OCI-LY7 (cell line): ENCODE data around the gene MAPK8IP3. TPM values are rescaled to one million over a fixed set of nuclear protein-coding genes. Genes with fewer than 3 reads are reported as not detected.
A peak's percentile ranks its signal among the peaks of the same experiment; 100 is the strongest.

Experiments
- BruUV-seq: library from RNA; stranded (reverse); fragments of 400-500 nt; replicated peaks from 2 replicates; lab custom pipeline; 2021; lab: Mats Ljungman, UMichigan
- CTCF ChIA-PET: fragments of 300-600 bp; sonication (Branson Sonifier 250); formaldehyde crosslinking; loops from one replicate; lab custom pipeline; 2022; ENCODE audit warnings: antibody characterized with exemption; ENCODE audit not compliant: unreplicated experiment; lab: Charles Lee
- POLR2A ChIA-PET: fragments of 300-600 bp; sonication (Branson Sonifier 250); formaldehyde crosslinking; loops from one replicate; lab custom pipeline; 2022; ENCODE audit warnings: antibody characterized with exemption; lab: Charles Lee
- DNase-seq: peaks from one replicate; pipeline ENCODE4 v3.0.0-alpha.2; 2015; ENCODE audit warnings: low spot score
- H2AFZ ChIP-seq: fragments of 200-600 bp; sonication (generic), shearing (Covaris generic); 2 replicates; pipeline ENCODE4 v1.6.1; 2014; ENCODE audit warnings: mild to moderate bottlenecking, antibody characterized with exemption, low read length, moderate library complexity
- H3K27ac ChIP-seq: fragments of 200-600 bp; sonication (generic); 2 replicates; pipeline ENCODE4 v1.5.1; 2014; ENCODE audit warnings: mixed run types, low read depth, mild to moderate bottlenecking, moderate library complexity, low read length, inconsistent platforms; ENCODE audit not compliant: poor library complexity, severe bottlenecking
- H3K36me3 ChIP-seq: fragments of 200-600 bp; sonication (generic); 2 replicates; pipeline ENCODE4 v1.6.1; 2014; ENCODE audit warnings: mild to moderate bottlenecking, antibody characterized with exemption, low read length, moderate library complexity, mixed read lengths; ENCODE audit not compliant: insufficient read depth
- H3K4me1 ChIP-seq: fragments of 200-600 bp; sonication (generic); 2 replicates; pipeline ENCODE4 v1.5.1; 2014; ENCODE audit warnings: mild to moderate bottlenecking, low read length; ENCODE audit not compliant: insufficient read depth, poor library complexity, severe bottlenecking
- H3K4me2 ChIP-seq: fragments of 200-600 bp; sonication (generic); 2 replicates; pipeline ENCODE4 v1.6.1; 2014; ENCODE audit warnings: mild to moderate bottlenecking, low read length
- H3K4me3 ChIP-seq: fragments of 200-600 bp; sonication (generic); 2 replicates; pipeline ENCODE4 v1.5.1; 2014; ENCODE audit warnings: mild to moderate bottlenecking, low read depth, low read length; ENCODE audit not compliant: poor library complexity, severe bottlenecking
- H3K79me2 ChIP-seq: fragments of 200-600 bp; sonication (generic); 2 replicates; pipeline ENCODE4 v1.6.1; 2016; ENCODE audit warnings: low read depth, mild to moderate bottlenecking, low read length, moderate library complexity, mixed read lengths; ENCODE audit not compliant: insufficient read depth
- H3K9me2 ChIP-seq: fragments of 200-600 bp; sonication (generic); 2 replicates; pipeline ENCODE4 v1.6.1; 2016; ENCODE audit warnings: mild to moderate bottlenecking, low read length, mixed read lengths; ENCODE audit not compliant: insufficient read depth
- H3K9me3 ChIP-seq: fragments of 200-600 bp; sonication (generic); 2 replicates; pipeline ENCODE4 v1.6.1; 2014; ENCODE audit warnings: mild to moderate bottlenecking, mixed run types, low read length, mixed read lengths
- H4K20me1 ChIP-seq: fragments of 200-600 bp; sonication (generic); 2 replicates; pipeline ENCODE4 v1.6.1; 2014; ENCODE audit warnings: mild to moderate bottlenecking, antibody characterized with exemption, low read length, moderate library complexity, mixed read lengths; ENCODE audit not compliant: insufficient read depth
- EZH2phosphoT487 ChIP-seq: fragments of 200-600 bp; sonication (generic); IDR thresholded peaks from 2 replicates; pipeline ENCODE4 v1.6.1; 2018; ENCODE audit warnings: low read depth, borderline replicate concordance, mild to moderate bottlenecking, mixed run types, antibody characterized with exemption, low read length, moderate library complexity, mixed read lengths
- intact Hi-C: fragments of 100-400 bp; cut with micrococcal nuclease; formaldehyde crosslinking; loops from one replicate; pipeline ENCODE4 v1.10.0; 2022; ENCODE audit not compliant: unreplicated experiment
- total RNA-seq, 2 experiments: library from RNA; depleted of rRNA in 1 of 2; stranded (reverse); fragments of >200 nt in 1 of 2; shearing (Covaris generic) in 1 of 2; gene quantifications; 2 replicates each; pipeline ENCODE4 v1.2.3, GENCODE V29; 2014 to 2022
- TF ChIP-seq, protein P1 (sequence below): fragments of 200-600 bp; sonication (generic); conservative IDR thresholded peaks from 2 replicates; pipeline ENCODE4 v1.5.1; 2014; ENCODE audit warnings: mild to moderate bottlenecking, antibody characterized with exemption, low read length, moderate library complexity, mixed read lengths

MAPK8IP3 gene
- total RNA-seq, 2 experiments from 2014 or later = 114 to 130 TPM

DNA sequence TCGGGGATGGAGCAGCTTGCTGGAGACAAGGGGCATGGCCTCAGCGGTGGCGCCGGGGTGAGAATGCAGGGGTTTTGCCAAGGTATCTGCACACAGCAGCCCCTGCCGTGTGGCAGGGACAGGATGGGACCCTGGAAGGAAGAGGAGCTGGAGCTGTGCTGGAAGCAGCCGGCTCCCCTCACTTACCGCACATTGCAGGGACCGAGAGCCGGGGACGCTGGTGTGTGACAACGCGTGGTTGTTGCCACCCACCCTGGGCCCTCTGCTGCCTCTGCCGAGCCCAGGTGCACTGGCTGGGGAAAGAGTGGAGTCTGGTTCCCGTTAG lies 79.8 kb downstream of the MAPK8IP3 start:
- no peak for DNase-seq
- H3K4me3 ChIP-seq = no peak overlapping the region
- TF ChIP-seq, protein P1, sequence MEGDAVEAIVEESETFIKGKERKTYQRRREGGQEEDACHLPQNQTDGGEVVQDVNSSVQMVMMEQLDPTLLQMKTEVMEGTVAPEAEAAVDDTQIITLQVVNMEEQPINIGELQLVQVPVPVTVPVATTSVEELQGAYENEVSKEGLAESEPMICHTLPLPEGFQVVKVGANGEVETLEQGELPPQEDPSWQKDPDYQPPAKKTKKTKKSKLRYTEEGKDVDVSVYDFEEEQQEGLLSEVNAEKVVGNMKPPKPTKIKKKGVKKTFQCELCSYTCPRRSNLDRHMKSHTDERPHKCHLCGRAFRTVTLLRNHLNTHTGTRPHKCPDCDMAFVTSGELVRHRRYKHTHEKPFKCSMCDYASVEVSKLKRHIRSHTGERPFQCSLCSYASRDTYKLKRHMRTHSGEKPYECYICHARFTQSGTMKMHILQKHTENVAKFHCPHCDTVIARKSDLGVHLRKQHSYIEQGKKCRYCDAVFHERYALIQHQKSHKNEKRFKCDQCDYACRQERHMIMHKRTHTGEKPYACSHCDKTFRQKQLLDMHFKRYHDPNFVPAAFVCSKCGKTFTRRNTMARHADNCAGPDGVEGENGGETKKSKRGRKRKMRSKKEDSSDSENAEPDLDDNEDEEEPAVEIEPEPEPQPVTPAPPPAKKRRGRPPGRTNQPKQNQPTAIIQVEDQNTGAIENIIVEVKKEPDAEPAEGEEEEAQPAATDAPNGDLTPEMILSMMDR = no peak
- TF ChIP-seq EZH2phosphoT487 = no peak
- intact Hi-C loops = no loop called here
- H3K27ac ChIP-seq = no peak overlapping the region
- ChIA-PET CTCF (no interaction called here), POLR2A (no interaction called here)
- no peaks in the 10 kb centered on the region; the same call in 1 of the 2 replicates for H4K20me1 ChIP-seq
- H3K36me3 ChIP-seq = peaks cover 42% of the 10 kb centered on the region; the same call in 1 of the 2 replicates
- no TSS peak for BruUV-seq
- no peaks in the 10 kb centered on the region for H3K9me2 ChIP-seq
- H3K4me1 ChIP-seq = peaks cover 13% of the 10 kb centered on the region
- peaks cover 22% of the 10 kb centered on the region for H3K79me2 ChIP-seq
- no peak overlapping the region for H2AFZ ChIP-seq
- H3K9me3 ChIP-seq = no peaks in the 10 kb centered on the region
- no peak overlapping the region for H3K4me2 ChIP-seq

DNA sequence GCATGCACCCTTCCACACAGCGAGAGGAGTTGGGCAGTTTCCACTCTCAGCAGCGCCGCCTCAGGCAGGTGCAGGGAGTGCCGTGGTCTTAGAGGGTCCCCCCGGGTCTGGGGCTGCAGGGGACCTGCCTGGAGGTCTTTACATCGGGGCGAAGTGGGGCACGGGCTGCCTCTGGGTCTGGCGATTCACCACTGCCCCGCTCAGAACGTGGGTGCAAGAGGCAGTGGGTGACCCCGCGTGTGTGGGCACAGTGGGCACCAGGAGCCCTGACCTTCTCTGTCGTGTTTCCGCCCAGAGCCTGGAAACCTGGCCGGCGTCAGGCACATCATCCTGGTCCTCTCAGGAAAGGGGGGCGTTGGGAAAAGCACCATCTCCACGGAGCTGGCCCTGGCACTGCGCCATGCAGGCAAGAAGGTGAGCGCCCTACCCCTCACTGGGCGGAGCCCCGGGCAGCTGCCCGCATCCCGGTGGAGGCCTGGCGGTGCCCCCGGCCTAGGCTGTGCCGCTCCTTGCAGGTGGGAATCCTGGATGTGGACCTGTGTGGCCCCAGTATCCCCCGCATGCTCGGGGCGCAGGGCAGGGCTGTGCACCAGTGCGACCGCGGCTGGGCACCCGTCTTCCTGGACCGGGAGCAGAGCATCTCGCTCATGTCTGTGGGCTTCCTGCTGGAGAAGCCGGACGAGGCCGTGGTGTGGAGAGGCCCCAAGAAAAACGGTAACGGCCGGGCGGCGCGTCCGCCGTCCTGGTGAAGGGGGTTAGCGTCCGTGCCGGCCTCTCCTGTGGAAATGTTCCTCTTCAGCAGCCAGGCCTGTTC lies 80.5 kb downstream of the MAPK8IP3 start:
- intact Hi-C loops = no loop called here
- TF ChIP-seq, protein P1 = 0 out of 2 replicates have a peak, but pooled peaks have one; percentile 16
- no peak for TF ChIP-seq EZH2phosphoT487
- Histone ChIP-seq H3K27ac (no peak overlapping the region), H4K20me1 (no peaks in the 10 kb centered on the region; the same call in 1 of the 2 replicates), H3K9me2 (no peaks in the 10 kb centered on the region), H3K36me3 (peaks cover 39% of the 10 kb centered on the region; the same call in 1 of the 2 replicates), H3K9me3 (no peaks in the 10 kb centered on the region), H3K4me2 (no peak overlapping the region), H3K4me3 (no peak overlapping the region), H2AFZ (no peak overlapping the region), H3K79me2 (peaks cover 22% of the 10 kb centered on the region), H3K4me1 (peaks cover 9% of the 10 kb centered on the region)
- no TSS peak for BruUV-seq
- CTCF ChIA-PET = no interaction called here
- no peak for DNase-seq
- POLR2A ChIA-PET = no interaction called here

DNA sequence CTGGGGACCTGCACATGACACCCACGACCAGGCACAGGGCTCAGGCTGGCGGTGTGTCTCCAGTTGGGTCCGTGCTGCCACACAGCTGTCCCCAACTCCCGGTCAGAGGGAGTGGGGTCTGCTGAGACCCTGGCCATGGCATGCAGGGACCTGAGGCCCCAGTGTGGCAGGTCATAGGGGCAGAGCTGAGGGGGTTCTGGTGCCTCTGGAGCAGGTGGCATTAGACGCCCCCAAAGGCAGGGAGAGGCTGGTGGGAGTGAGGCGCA lies 81.0 kb downstream of the MAPK8IP3 start:
- intact Hi-C loops = no loop called here
- H3K4me3 ChIP-seq = no peak overlapping the region
- BruUV-seq = no TSS peak
- H3K79me2 ChIP-seq = peaks cover 22% of the 10 kb centered on the region
- ChIA-PET POLR2A (no interaction called here), CTCF (no interaction called here)
- TF ChIP-seq, protein P1 = no peak
- no peak for TF ChIP-seq EZH2phosphoT487
- H3K36me3 ChIP-seq = peaks cover 39% of the 10 kb centered on the region; the same call in 1 of the 2 replicates
- no peaks in the 10 kb centered on the region for H3K9me3 ChIP-seq
- peaks cover 6% of the 10 kb centered on the region for H3K4me1 ChIP-seq
- no peak overlapping the region for H3K27ac ChIP-seq
- H2AFZ ChIP-seq = no peak overlapping the region
- no peaks in the 10 kb centered on the region; the same call in 1 of the 2 replicates for H4K20me1 ChIP-seq
- no peaks in the 10 kb centered on the region for H3K9me2 ChIP-seq
- no peak overlapping the region for H3K4me2 ChIP-seq
- DNase-seq = no peak
